GM12878 (cell line): ENCODE data around the gene CMSS1. TPM values are rescaled to one million over a fixed set of nuclear protein-coding genes. Genes with fewer than 3 reads are reported as not detected.

ENCODE experiments used
- ATAC-seq: fragments of 200-7000 bp; cut with Tn5 transposase; 3 replicates; pipeline ENCODE4 v1.9.1; 2020; ENCODE audit warnings: mild to moderate bottlenecking, moderate library complexity
- BruUV-seq: library from RNA; stranded (reverse); fragments of 400-500 nt; replicated peaks from 2 replicates; lab custom pipeline; 2021; lab: Mats Ljungman, UMichigan
- CTCF ChIA-PET: fragments of 300-600 bp; sonication (Branson Sonifier 250); formaldehyde crosslinking; extraction: SDS; loops from one replicate; lab custom pipeline; 2021; ENCODE audit warnings: inconsistent platforms; lab: Yijun Ruan, JAX
- POLR2A ChIA-PET: fragments of 350-600 bp; formaldehyde crosslinking; extraction: SDS; loops from one replicate; lab custom pipeline; 2021; ENCODE audit warnings: inconsistent platforms; lab: Charles Lee
- RAD21 ChIA-PET: fragments of 300-600 bp; sonication (Branson Sonifier 250); formaldehyde crosslinking; loops from one replicate; lab custom pipeline; 2023; ENCODE audit warnings: antibody characterized with exemption; ENCODE audit not compliant: unreplicated experiment; lab: Charles Lee
- SMC1A ChIA-PET: fragments of 300-600 bp; sonication (Branson Sonifier 250); formaldehyde crosslinking; loops from one replicate; lab custom pipeline; 2023; ENCODE audit not compliant: unreplicated experiment, uncharacterized antibody; lab: Charles Lee
- DNase-seq: peaks from one replicate; pipeline ENCODE4 v3.0.0-alpha.2; 2011; ENCODE audit warnings: low read depth, low spot score
- FAIRE-seq: peaks from 3 replicates; lab custom pipeline; 2011; peaks lifted over from hg19 to GRCh38; lab: Jason Lieb, UNC
- H2AFZ ChIP-seq: 2 replicates; pipeline ENCODE4 v1.6.0; 2011; ENCODE audit warnings: low read depth, low read length, control low read depth; ENCODE audit not compliant: control insufficient read depth
- H3K27ac ChIP-seq: 2 replicates; pipeline ENCODE4 v1.5.1; 2011; ENCODE audit warnings: control low read depth; ENCODE audit not compliant: control insufficient read depth, insufficient read depth
- H3K27me3 ChIP-seq, 2 experiments: replicated peaks in 1 of 2; 2 replicates each; pipeline versions ENCODE4 v1.6.0 to v1.6.1; 2011; ENCODE audit warnings: low read length in 1 of 2; ENCODE audit not compliant: control insufficient read depth in 2 of 2, insufficient read depth in 2 of 2
- H3K36me3 ChIP-seq, 2 experiments: 2 replicates each; pipeline ENCODE4 v1.5.1; 2011; ENCODE audit warnings: low read length in 1 of 2; ENCODE audit not compliant: control insufficient read depth in 2 of 2, insufficient read depth in 2 of 2
- H3K4me1 ChIP-seq: 2 replicates; pipeline ENCODE4 v1.6.1; 2011; ENCODE audit warnings: mild to moderate bottlenecking, low read length, moderate library complexity, mixed read lengths; ENCODE audit not compliant: control insufficient read depth, insufficient read depth
- H3K4me2 ChIP-seq: 2 replicates; pipeline ENCODE4 v1.6.0; 2011; ENCODE audit warnings: control low read depth; ENCODE audit not compliant: control insufficient read depth, insufficient read depth
- H3K4me3 ChIP-seq: fragments of 200-600 bp; sonication (generic); 2 replicates; pipeline ENCODE4 v1.5.1; 2016
- H3K79me2 ChIP-seq: 2 replicates; pipeline ENCODE4 v1.6.0; 2011; ENCODE audit warnings: low read length; ENCODE audit not compliant: control insufficient read depth, insufficient read depth
- H3K9ac ChIP-seq: 2 replicates; pipeline ENCODE4 v1.8.0; 2011; ENCODE audit warnings: low read length, control low read depth, mixed read lengths; ENCODE audit not compliant: control insufficient read depth, insufficient read depth
- H3K9me3 ChIP-seq: replicated peaks from 3 replicates; pipeline ENCODE4 v1.5.1; 2011; ENCODE audit warnings: mild to moderate bottlenecking, low read length; ENCODE audit not compliant: control insufficient read depth, insufficient read depth
- H4K20me1 ChIP-seq: 2 replicates; pipeline ENCODE4 v1.6.0; 2011; ENCODE audit not compliant: control insufficient read depth, insufficient read depth
- ATF7 ChIP-seq: fragments of 450-650 bp; IDR thresholded peaks from 2 replicates; pipeline ENCODE4 v1.6.1; 2016; ENCODE audit warnings: low read depth, mild to moderate bottlenecking
- CBFB ChIP-seq: IDR thresholded peaks from 2 replicates; pipeline ENCODE4 v1.6.1; 2016; ENCODE audit warnings: antibody characterized with exemption, low read depth
- EP300 ChIP-seq, 2 experiments: fragments of 150-350 bp in 1 of 2; IDR thresholded peaks; 2 replicates each; pipeline ENCODE4 v1.6.1; 2011 to 2012; ENCODE audit warnings: low read depth in 2 of 2, low read length in 2 of 2, borderline replicate concordance in 1 of 2, improper control_type of control experiment in 1 of 2, inconsistent platforms in 1 of 2; ENCODE audit not compliant: control insufficient read depth in 1 of 2
- ETV6 ChIP-seq, 2 experiments: fragments of 450-650 bp in 1 of 2; IDR thresholded peaks in 1 of 2; conservative IDR thresholded peaks in 1 of 2; 2 replicates each; pipeline ENCODE4 v1.6.1; 2014; ENCODE audit warnings: antibody characterized with exemption in 1 of 2, borderline replicate concordance in 1 of 2, low read depth in 1 of 2, mild to moderate bottlenecking in 1 of 2, moderate library complexity in 1 of 2
- GABPA ChIP-seq: IDR thresholded peaks from 2 replicates; pipeline ENCODE4 v1.6.1; 2014; ENCODE audit warnings: antibody characterized with exemption, low read depth, mild to moderate bottlenecking, inconsistent platforms
- HDAC2 ChIP-seq: fragments of 200-600 bp; sonication (generic); IDR thresholded peaks from 2 replicates; pipeline ENCODE4 v1.6.1; 2017
- JUNB ChIP-seq: IDR thresholded peaks from 2 replicates; pipeline ENCODE4 v1.6.1; 2016; ENCODE audit warnings: antibody characterized with exemption, mild to moderate bottlenecking
- JUND ChIP-seq: IDR thresholded peaks from 2 replicates; pipeline ENCODE4 v1.6.1; 2012; ENCODE audit warnings: low read depth, mild to moderate bottlenecking, low read length, improper control_type of control experiment, moderate library complexity
- MTA2 ChIP-seq: fragments of 450-650 bp; IDR thresholded peaks from 2 replicates; pipeline ENCODE4 v1.6.1; 2016; ENCODE audit warnings: low read depth, mild to moderate bottlenecking, moderate library complexity
- NR2F1 ChIP-seq: fragments of 450-650 bp; conservative IDR thresholded peaks from 2 replicates; pipeline ENCODE4 v1.6.1; 2017; ENCODE audit warnings: mild to moderate bottlenecking
- PAX5 ChIP-seq: IDR thresholded peaks from 2 replicates; pipeline ENCODE4 v1.6.1; 2011; ENCODE audit warnings: low read depth, low read length, borderline replicate concordance
- POU2F2 ChIP-seq: IDR thresholded peaks from 3 replicates; pipeline ENCODE4 v1.6.1; 2011; ENCODE audit warnings: low read depth, mild to moderate bottlenecking, low read length, borderline replicate concordance
- RB1 ChIP-seq: fragments of 450-650 bp; formaldehyde crosslinking; IDR thresholded peaks from 2 replicates; pipeline ENCODE4 v1.6.1; 2017; ENCODE audit warnings: mild to moderate bottlenecking, borderline replicate concordance
- RBBP5 ChIP-seq: fragments of 200-600 bp; sonication (generic); conservative IDR thresholded peaks from 2 replicates; pipeline ENCODE4 v1.6.1; 2016
- RCOR1 ChIP-seq: conservative IDR thresholded peaks from 2 replicates; pipeline ENCODE4 v1.6.1; 2012; ENCODE audit warnings: low read depth, low read length, improper control_type of control experiment
- RUNX3 ChIP-seq: IDR thresholded peaks from 2 replicates; pipeline ENCODE4 v1.6.1; 2012; ENCODE audit warnings: low read length, inconsistent platforms
- SIN3A ChIP-seq: IDR thresholded peaks from 2 replicates; pipeline ENCODE4 v1.6.1; 2012; ENCODE audit warnings: low read depth, low read length, improper control_type of control experiment
- SMC3 ChIP-seq: IDR thresholded peaks from 2 replicates; pipeline ENCODE4 v1.6.1; 2011; ENCODE audit warnings: low read length, improper control_type of control experiment, borderline replicate concordance
- SPI1 ChIP-seq: IDR thresholded peaks from 2 replicates; pipeline ENCODE4 v1.6.1; 2011; ENCODE audit warnings: low read depth, mild to moderate bottlenecking, low read length, moderate library complexity, borderline replicate concordance; ENCODE audit not compliant: insufficient read depth
- SREBF2 ChIP-seq: IDR thresholded peaks from 2 replicates; pipeline ENCODE4 v1.6.1; 2012; ENCODE audit warnings: mild to moderate bottlenecking, low read length
- TAF1 ChIP-seq: IDR thresholded peaks from 2 replicates; pipeline ENCODE4 v1.6.1; 2011; ENCODE audit warnings: mild to moderate bottlenecking, low read depth, low read length, borderline replicate concordance
- WGBS: methylation state at CpG from one replicate; pipeline ENCODE4 v1.1.6; 2016; ENCODE audit warnings: low lambda C conversion rate; ENCODE audit not compliant: insufficient replicate concordance, insufficient coverage; ENCODE audit errors: missing lambda C conversion rate; 5-methylcytosine and 5-hydroxymethylcytosine counted together
- in situ Hi-C: fragments of 300-500 bp; cut with MboI; formaldehyde crosslinking; loops from 9 replicates; pipeline ENCODE4 v1.14.3; 2018; ENCODE audit warnings: mixed read lengths
- intact Hi-C: fragments of 100-400 bp; cut with micrococcal nuclease; formaldehyde crosslinking; loops from one replicate; pipeline ENCODE4 v1.14.2; 2022; ENCODE audit not compliant: unreplicated experiment
- polyA plus RNA-seq, 11 experiments: library from polyadenylated mRNA; depleted of rRNA in 4 of 11; unstranded in 6 of 11; stranded (reverse) in 5 of 11; fragments of >200 nt; fragmentation: Nextera tagmentation in 4 of 11; fragmentation: Illumina TruSeq in 1 of 11; extraction: Ambion mirVana in 4 of 11; extraction: Trizol in 1 of 11; gene quantifications; 1 replicate in 1 of 11; 2 replicates in 10 of 11; pipeline versions ENCODE4 v1.2.1 to v1.2.3, GENCODE V29; 2011 to 2016; ENCODE audit warnings: inconsistent platforms in 2 of 11, missing spikeins in 2 of 11, low read depth in 1 of 11
- total RNA-seq, 4 experiments: library from RNA; depleted of rRNA in 3 of 4; stranded (reverse); fragments of >200 nt in 3 of 4; fragmentation: Illumina TruSeq in 1 of 4; extraction: Trizol in 1 of 4; gene quantifications; 2 replicates each; pipeline versions ENCODE4 v1.2.1 to v1.2.3, GENCODE V29; 2013 to 2021
- TF ChIP-seq, protein P1 (sequence below): fragments of 450-650 bp; IDR thresholded peaks from 2 replicates; pipeline ENCODE4 v1.6.1; 2017; ENCODE audit warnings: antibody characterized with exemption, mild to moderate bottlenecking, moderate library complexity

CMSS1 gene
- total and polyA plus RNA-seq, 10 of the 15 experiments (the other 5 are each of a cell fraction or from before 2014, with no cell fraction given), result 31.0 to 118 (median 70.1) TPM

DNA sequence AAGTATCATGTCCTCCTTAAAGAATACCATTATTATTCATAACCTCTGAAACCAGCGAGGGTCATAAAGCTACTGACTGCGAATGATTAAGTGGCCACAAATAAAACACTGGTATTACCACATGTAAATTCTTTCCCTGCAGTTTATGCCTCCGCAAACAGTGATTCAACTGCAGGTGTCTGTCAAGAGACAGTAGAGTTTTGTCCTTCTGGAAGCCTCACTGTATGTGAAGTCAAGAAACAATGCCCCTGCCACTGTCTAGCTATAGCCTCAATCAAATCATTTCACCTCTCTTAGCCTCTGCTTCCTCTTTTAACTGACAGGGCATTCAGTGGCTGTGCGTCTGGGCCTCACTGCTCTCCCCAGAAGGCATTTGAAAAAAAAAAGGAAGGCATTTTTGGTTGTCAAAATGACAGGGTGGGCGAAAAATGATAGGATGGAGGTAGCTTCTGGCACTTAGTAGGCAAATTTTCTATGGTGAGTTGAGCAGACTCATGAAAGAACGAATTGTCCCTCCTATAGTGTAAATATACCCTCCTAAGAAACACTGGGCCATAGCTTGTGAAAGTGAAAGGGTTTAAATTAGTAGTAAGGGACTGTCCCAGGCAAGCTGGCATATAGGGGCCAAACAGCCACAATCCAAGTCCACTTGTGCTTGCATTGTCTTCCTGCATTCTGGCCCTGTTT lies 229.9 kb downstream of the CMSS1 start:
- Histone ChIP-seq H2AFZ (no peak overlapping the region), H3K4me3 (peak overlapping the region; percentile 53), H3K27ac (peak overlapping the region; percentile 21; the same call in 1 of the 2 replicates), H3K27me3 (no peaks in the 10 kb centered on the region), H3K79me2 (no peaks in the 10 kb centered on the region), H3K9ac (no peak overlapping the region), H3K4me1 (peaks cover 43% of the 10 kb centered on the region), H3K4me2 (peak overlapping the region; percentile 65), H3K9me3 (no peaks in the 10 kb centered on the region), H3K36me3 (no peaks in the 10 kb centered on the region), H4K20me1 (no peaks in the 10 kb centered on the region)
- ChIA-PET RAD21 (interaction anchor here (0.7 to 2.0 kb wide), 15 partner anchors 10 to 207 kb away, joined by 3 to 8 read pairs (median 3); no protein-coding TSS in a partner anchor), POLR2A (interaction anchor here (1.1 to 1.3 kb wide), 2 partner anchors 18 to 150 kb away, joined by 3 to 6 read pairs; no protein-coding TSS in a partner anchor), SMC1A (interaction anchor here (0.6 to 2.3 kb wide), 21 partner anchors 9 to 1157 kb away, joined by 3 to 11 read pairs (median 4); no protein-coding TSS in a partner anchor), CTCF (interaction anchor here (0.8 to 1.5 kb wide), 8 partner anchors 17 to 239 kb away, joined by 3 to 13 read pairs (median 3); no protein-coding TSS in a partner anchor)
- peak; percentile 80 for FAIRE-seq
- intact Hi-C loops, result loop anchor here (2.0 to 5.0 kb wide), 2 partner anchors 175 to 205 kb away; no protein-coding TSS in a partner anchor
- ATAC-seq, result peak; percentile 93
- 2% methylated on average over 6 of the region's 6 CpGs for WGBS
- BruUV-seq, result no TSS peak
- in situ Hi-C loops, result no loop called here
- peak; percentile 77 for DNase-seq
- no peak for TF ChIP-seq HDAC2
- peak; percentile 77 for TF ChIP-seq MTA2
- TF ChIP-seq RB1, result 0 out of 2 replicates have a peak, but pooled peaks have one; percentile 18
- peak; percentile 47; the same call in 1 of the 2 replicates for TF ChIP-seq GABPA
- TF ChIP-seq CBFB, result peak; percentile 27; the same call in 1 of the 2 replicates
- 0 out of 2 replicates have a peak, but pooled peaks have one; percentile 15 for TF ChIP-seq TAF1
- TF ChIP-seq NR2F1, result peak; percentile 94
- TF ChIP-seq SMC3, result no peak
- no peak for TF ChIP-seq SREBF2
- TF ChIP-seq ETV6 (conservative IDR thresholded peaks at IDR 0.05 in 1 of 2, IDR thresholded peaks at IDR 0.05 in 1 of 2; ENCODE audit: borderline replicate concordance in 1 of 2, low read depth in 1 of 2), result 0 out of 4 replicates have a peak, but pooled peaks of 1 of the 2 experiments have one; percentile 49
- TF ChIP-seq RCOR1, result 0 out of 2 replicates have a peak, but pooled peaks have one; percentile 82
- peak; percentile 41 to 73 for TF ChIP-seq EP300 (IDR thresholded peaks at IDR 0.05; ENCODE audit: borderline replicate concordance in 1 of 2, control insufficient read depth in 1 of 2, low read depth in 2 of 2, low read length in 2 of 2)
- TF ChIP-seq JUND, result 0 out of 2 replicates have a peak, but pooled peaks have one; percentile 43
- peak; percentile 82; the same call in 1 of the 2 replicates for TF ChIP-seq PAX5
- no peak for TF ChIP-seq RBBP5
- peak; percentile 57; the same call in 1 of the 2 replicates for TF ChIP-seq SPI1
- TF ChIP-seq ATF7, result peak; percentile 48; the same call in 1 of the 2 replicates
- TF ChIP-seq RUNX3, result peak; percentile 96
- no peak for TF ChIP-seq SIN3A
- TF ChIP-seq JUNB, result peak; percentile 77
- TF ChIP-seq, protein P1, sequence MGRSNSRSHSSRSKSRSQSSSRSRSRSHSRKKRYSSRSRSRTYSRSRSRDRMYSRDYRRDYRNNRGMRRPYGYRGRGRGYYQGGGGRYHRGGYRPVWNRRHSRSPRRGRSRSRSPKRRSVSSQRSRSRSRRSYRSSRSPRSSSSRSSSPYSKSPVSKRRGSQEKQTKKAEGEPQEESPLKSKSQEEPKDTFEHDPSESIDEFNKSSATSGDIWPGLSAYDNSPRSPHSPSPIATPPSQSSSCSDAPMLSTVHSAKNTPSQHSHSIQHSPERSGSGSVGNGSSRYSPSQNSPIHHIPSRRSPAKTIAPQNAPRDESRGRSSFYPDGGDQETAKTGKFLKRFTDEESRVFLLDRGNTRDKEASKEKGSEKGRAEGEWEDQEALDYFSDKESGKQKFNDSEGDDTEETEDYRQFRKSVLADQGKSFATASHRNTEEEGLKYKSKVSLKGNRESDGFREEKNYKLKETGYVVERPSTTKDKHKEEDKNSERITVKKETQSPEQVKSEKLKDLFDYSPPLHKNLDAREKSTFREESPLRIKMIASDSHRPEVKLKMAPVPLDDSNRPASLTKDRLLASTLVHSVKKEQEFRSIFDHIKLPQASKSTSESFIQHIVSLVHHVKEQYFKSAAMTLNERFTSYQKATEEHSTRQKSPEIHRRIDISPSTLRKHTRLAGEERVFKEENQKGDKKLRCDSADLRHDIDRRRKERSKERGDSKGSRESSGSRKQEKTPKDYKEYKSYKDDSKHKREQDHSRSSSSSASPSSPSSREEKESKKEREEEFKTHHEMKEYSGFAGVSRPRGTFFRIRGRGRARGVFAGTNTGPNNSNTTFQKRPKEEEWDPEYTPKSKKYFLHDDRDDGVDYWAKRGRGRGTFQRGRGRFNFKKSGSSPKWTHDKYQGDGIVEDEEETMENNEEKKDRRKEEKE, result no peak
- peak; percentile 95 for TF ChIP-seq POU2F2
